ENCODE results near the gene LAMC1.

DNA sequence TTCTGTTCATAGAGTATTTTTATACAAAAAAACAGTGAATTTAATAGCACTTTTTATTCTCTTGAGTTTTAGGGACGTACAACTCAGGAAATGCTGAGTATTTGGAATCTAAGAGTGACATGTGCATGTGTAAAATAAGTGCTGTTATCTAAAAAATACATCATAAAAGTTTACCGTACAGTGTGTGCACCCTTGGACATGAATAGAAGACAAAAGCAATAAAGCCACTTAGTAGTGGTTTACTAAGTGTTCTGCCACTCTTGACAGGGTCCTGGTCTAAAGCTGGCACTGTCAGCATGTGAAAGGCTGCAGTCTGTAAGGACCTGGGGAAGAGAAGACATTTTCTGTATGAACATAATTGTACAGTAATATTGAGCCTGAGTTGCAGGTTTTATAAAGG, 51.0 kb downstream of the LAMC1 start:
- TF ChIP-seq POLR2A (IDR thresholded peaks at IDR 0.05; ENCODE audit: low read length) (no peak), GATA1 (IDR thresholded peaks at IDR 0.05; ENCODE audit: low read depth, low read length) (no peak)

Measured in erythroblast (primary cell).